Central memory CD4-positive, alpha-beta T cell (primary cell): Measurements from ENCODE around the gene GLB1L3.

Experiments used
- DNase-seq: peaks from one replicate; pipeline ENCODE4 v3.0.0; 2022

GLB1L3 gene

DNA sequence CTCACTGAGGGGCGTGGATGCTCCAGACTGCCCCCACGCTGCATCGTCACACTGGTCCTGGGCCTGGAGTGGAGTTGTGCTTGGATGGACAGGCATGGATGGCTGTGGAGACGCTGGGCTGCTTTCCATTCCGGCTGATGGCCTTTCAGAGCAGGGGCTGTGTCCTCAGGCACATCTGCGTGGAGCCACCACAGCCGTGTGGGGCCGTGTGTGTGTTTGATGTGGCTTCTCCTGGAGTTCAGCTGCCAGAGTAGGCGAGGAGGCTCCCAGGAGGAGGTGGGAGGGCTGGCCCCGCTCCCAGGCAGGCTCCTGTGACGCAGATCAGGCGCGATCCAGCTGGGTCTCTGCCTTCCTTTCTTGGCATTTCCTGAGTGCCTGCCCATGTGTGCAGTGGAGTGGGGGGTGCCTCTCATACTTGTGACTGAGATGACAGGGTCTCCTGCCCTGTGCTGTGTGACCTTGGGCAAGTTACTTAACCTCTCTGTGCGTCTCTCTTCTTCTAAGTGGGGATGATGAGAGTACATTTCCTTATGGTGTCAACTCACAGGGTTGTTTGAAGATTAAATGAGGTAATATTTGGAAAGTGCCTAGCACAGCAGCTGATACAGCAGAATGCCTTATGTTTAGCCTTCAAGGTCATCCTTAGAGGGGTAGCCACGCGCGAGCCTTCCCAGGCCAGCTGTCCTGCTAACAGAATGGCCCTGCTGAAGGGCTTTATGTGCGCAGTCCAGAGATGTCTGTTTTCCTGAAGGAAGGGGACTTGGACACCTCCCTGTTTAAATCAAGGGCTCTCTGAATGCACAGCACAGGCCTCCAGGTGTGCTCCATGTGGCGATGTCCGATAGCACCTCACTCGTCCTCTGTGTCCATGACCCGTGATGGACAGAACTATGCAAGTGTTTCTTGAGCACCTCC, 89.1 kb downstream of the GLB1L3 start:
- DNase-seq: no peak

DNA sequence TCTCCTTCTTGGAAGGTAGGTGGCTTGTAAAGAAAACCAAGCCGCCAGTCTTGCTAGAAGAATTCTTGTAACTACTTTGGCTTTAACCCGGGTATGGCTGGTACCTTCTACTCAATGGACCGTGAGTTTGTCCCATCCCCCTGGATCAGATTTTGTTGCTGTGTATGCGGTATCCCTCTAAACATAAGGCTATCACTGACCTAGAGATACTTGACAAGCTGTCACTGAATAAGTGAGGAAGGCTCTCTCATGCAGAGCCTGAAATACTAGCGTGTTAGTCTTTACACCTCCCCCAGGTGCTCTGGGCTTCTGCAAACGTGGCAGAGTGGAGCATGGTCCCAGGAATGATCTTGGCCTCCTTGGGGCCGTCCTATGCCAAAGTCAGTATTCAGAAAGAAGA, 90.1 kb downstream of the GLB1L3 start:
- DNase-seq: no peak

DNA sequence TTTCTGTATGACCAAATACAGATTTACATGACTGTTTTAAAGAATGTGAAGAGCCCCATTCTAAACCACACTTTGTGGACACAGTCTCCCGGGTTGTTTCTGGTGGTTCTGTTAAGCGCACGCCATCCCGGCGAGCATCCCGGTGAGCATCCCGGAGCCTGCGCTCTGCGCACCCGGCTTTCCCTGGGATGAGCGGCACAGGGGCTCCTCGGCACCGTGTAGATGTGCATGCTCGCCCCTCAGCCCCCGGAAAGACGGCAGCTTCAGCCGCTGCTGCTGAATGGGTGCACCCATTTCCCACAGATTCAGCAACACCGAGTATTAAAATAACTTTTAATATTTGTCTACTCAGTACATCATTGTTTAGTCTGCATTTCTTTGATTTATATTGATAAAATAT, 91.6 kb downstream of the GLB1L3 start:
- no peak for DNase-seq
